ENCODE measurements around the gene ABCG5. TPM values are rescaled to one million over a fixed set of nuclear protein-coding genes. Genes with fewer than 3 reads are reported as not detected.

Gene ABCG5
- total and polyA plus RNA-seq, 8 donors, result 0.18 to 0.52 (median 0.43) TPM; not detected in 2

DNA sequence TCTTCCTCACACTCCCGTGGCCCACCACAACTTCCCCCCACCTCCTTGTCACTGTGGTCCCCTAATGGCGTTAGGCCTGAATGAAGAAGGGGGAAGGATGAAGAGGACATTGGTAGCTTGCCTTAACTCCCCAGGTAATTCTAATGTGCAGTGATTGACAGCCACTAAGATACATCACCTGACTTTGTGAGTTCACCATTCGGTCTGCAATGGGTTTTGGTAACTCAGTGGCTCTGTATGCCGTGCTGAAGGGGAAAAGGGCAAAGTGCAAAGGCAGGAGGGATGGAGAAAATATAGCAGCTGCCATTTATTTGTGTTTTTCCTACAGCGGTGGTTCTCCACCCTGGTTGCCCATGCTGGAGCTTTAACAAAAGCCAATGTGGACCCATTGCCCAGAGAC lies 42.3 kb upstream of the ABCG5 start:
- Histone ChIP-seq H3K27me3 (no peaks in the 10 kb centered on the region), H3K4me3 (no peak overlapping the region), H3K4me1 (peaks cover 4 to 14% of the 10 kb centered on the region in 2 donors), H3K27ac (no peak overlapping the region), H3K9me3 (no peaks in the 10 kb centered on the region), H3K36me3 (no peaks in the 10 kb centered on the region)
- intact Hi-C loops (cut with DNase I), result no loop called here
- no peak for DNase-seq
- ATAC-seq, result no peak
- TF ChIP-seq, protein P1, sequence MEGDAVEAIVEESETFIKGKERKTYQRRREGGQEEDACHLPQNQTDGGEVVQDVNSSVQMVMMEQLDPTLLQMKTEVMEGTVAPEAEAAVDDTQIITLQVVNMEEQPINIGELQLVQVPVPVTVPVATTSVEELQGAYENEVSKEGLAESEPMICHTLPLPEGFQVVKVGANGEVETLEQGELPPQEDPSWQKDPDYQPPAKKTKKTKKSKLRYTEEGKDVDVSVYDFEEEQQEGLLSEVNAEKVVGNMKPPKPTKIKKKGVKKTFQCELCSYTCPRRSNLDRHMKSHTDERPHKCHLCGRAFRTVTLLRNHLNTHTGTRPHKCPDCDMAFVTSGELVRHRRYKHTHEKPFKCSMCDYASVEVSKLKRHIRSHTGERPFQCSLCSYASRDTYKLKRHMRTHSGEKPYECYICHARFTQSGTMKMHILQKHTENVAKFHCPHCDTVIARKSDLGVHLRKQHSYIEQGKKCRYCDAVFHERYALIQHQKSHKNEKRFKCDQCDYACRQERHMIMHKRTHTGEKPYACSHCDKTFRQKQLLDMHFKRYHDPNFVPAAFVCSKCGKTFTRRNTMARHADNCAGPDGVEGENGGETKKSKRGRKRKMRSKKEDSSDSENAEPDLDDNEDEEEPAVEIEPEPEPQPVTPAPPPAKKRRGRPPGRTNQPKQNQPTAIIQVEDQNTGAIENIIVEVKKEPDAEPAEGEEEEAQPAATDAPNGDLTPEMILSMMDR (IDR thresholded peaks at IDR 0.05), result no peak

DNA sequence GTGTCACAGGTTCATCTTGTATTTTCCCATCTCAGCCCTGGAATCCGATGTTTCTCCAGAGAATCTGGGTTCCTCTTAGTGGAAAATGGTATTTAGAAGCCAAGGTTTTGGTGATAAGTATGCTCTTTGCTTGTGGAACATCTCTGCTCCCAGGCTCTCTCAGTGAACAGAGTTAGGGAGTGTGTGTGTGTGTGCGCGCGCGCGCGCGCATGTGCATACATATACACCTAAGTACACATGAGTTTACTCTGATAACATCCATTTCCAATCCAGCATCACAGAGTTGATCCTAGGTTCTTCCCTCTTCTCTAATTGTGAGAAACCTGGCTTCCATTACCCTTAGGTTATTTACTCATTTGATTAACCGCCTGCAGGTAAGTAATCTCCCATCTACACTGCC lies 41.8 kb upstream of the ABCG5 start:
- Histone ChIP-seq H3K4me3 (no peak overlapping the region), H3K27me3 (no peaks in the 10 kb centered on the region), H3K36me3 (no peaks in the 10 kb centered on the region), H3K27ac (no peak overlapping the region), H3K9me3 (no peaks in the 10 kb centered on the region), H3K4me1 (peaks cover 4 to 14% of the 10 kb centered on the region in 2 donors)
- TF ChIP-seq, protein P1 (IDR thresholded peaks at IDR 0.05), result no peak
- DNase-seq, result no peak
- ATAC-seq, result no peak
- intact Hi-C loops (cut with DNase I), result no loop called here

DNA sequence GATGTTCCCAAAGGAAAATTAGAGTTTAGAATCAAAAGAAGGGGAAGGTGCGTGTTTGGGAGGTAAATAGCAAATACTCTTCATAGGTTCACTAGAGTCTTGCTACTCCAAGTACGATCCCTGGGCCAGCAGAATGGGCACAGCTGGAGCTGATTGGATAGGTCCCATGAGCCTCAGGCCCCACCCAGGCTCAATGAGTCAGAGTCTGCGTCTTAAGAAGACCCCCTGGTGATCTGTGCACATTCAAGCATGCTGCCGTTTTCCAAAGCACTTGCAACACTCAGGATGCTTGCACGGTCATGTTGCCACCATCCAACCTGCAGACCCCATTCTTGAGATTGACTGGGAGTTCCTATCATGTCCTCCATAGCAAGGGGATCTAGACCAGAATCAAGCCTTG lies 40.6 kb upstream of the ABCG5 start:
- DNase-seq, result no peak
- no peak for ATAC-seq
- Histone ChIP-seq H3K4me3 (no peak overlapping the region), H3K27me3 (no peaks in the 10 kb centered on the region), H3K27ac (no peak overlapping the region), H3K36me3 (no peaks in the 10 kb centered on the region), H3K4me1 (peaks cover 4 to 14% of the 10 kb centered on the region in 2 donors), H3K9me3 (no peaks in the 10 kb centered on the region)
- TF ChIP-seq, protein P1 (IDR thresholded peaks at IDR 0.05), result no peak
- intact Hi-C loops (cut with DNase I), result no loop called here

DNA sequence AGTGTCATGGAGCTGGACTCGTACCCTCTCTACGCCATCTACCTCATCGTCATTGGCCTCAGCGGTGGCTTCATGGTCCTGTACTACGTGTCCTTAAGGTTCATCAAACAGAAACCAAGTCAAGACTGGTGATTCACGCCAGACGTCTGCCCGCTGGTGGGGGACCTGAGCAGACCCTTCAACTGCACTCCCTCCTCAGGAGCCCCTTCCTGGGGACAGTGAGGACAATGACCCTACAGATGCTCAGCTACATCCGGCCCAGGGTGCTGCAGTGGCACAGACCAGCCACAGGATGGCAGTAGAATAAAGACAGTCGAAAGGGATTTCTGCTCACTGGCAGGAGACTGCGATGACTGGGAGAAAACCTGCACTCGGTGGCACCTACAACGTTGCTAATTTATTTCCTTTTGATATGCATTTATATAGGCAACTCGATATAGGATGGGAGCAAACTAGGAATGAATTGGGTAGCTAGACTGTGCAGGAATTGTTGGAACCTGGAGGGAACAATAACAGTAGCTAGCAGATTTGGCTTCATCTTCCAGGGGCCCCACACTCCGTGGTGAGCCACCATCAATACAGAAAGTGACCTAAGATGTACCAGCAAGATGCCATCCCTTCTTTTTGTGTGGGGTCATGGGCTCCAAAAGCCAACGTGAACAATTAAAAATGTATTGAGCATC lies 39.3 kb upstream of the ABCG5 start:
- Histone ChIP-seq H3K4me3 (no peak overlapping the region), H3K27me3 (no peaks in the 10 kb centered on the region), H3K9me3 (no peaks in the 10 kb centered on the region), H3K36me3 (no peaks in the 10 kb centered on the region), H3K4me1 (peaks cover 4 to 14% of the 10 kb centered on the region in 2 donors), H3K27ac (no peak overlapping the region)
- intact Hi-C loops (cut with DNase I), result no loop called here
- ATAC-seq, result peak; percentile 92
- TF ChIP-seq, protein P1 (IDR thresholded peaks at IDR 0.05), result peak; percentile 90 to 96
- peak in 3 of 4 donors; percentile 48 to 65 (median 51) for DNase-seq

DNA sequence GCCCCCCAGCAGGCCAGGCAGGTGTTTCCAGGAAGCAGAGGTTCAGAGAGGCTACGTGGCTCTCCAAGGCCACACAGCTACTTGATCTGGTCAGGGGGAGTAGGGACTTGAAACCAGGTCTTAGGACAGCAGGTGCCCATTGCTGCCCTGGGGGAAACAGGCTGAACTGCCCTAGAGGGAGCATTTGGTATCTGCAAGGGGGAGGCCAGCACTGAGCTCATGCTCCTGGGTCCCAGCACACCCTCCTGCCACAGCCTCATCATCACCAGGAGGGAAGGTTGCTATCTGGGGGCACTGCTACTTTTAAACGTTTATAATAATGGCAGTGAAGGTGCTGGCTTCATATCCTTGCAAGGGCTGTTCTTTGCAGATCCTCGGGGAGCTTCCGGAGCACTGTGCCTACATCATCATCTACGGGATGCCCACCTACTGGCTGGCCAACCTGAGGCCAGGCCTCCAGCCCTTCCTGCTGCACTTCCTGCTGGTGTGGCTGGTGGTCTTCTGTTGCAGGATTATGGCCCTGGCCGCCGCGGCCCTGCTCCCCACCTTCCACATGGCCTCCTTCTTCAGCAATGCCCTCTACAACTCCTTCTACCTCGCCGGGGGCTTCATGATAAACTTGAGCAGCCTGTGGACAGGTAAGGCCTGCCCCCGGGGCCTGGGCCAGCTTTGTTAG lies 36.3 kb upstream of the ABCG5 start:
- H3K4me1 ChIP-seq, result no peaks in the 10 kb centered on the region
- no peaks in the 10 kb centered on the region for H3K36me3 ChIP-seq
- no peaks in the 10 kb centered on the region for H3K9me3 ChIP-seq
- no peak for DNase-seq
- no peak for ATAC-seq
- H3K27ac ChIP-seq, result no peak overlapping the region
- peaks cover 0 to 4% of the 10 kb centered on the region in 2 donors for H3K27me3 ChIP-seq
- intact Hi-C loops (cut with DNase I), result no loop called here
- TF ChIP-seq, protein P1 (IDR thresholded peaks at IDR 0.05), result no peak
- no peak overlapping the region for H3K4me3 ChIP-seq

Data from left lung (tissue), 10 donors.